H9 (cell line): ENCODE data around the gene PDCD1. TPM values are rescaled to one million over a fixed set of nuclear protein-coding genes. Genes with fewer than 3 reads are reported as not detected.

Source experiments
- DNase-seq: peaks from one replicate; pipeline ENCODE4 v3.0.0-alpha.2; 2017
- H2AFZ ChIP-seq: one replicate; pipeline ENCODE4 v1.6.1; 2013; ENCODE audit warnings: mild to moderate bottlenecking, low read length, control low read depth, moderate library complexity
- H2AK5ac ChIP-seq: 2 replicates; pipeline ENCODE4 v1.6.1; 2013; ENCODE audit warnings: low read length, control low read depth, mixed read lengths; ENCODE audit not compliant: insufficient read length
- H2BK120ac ChIP-seq: one replicate; pipeline ENCODE4 v1.6.1; 2013; ENCODE audit warnings: low read depth, mild to moderate bottlenecking, low read length, control low read depth, inconsistent platforms; ENCODE audit not compliant: poor library complexity, severe bottlenecking
- H2BK12ac ChIP-seq: 2 replicates; pipeline ENCODE4 v1.6.1; 2013; ENCODE audit warnings: low read length, control low read depth, mixed read lengths, low read depth; ENCODE audit not compliant: insufficient read length
- H2BK15ac ChIP-seq: 2 replicates; pipeline ENCODE4 v1.6.1; 2013; ENCODE audit warnings: low read depth, low read length, control low read depth
- H2BK20ac ChIP-seq: one replicate; pipeline ENCODE4 v1.6.1; 2013; ENCODE audit warnings: low read depth, mild to moderate bottlenecking, low read length, control low read depth, inconsistent platforms; ENCODE audit not compliant: poor library complexity, severe bottlenecking
- H2BK5ac ChIP-seq: 2 replicates; pipeline ENCODE4 v1.6.1; 2013; ENCODE audit warnings: low read length, control low read depth, mixed read lengths; ENCODE audit not compliant: insufficient read length
- H3K14ac ChIP-seq: 2 replicates; pipeline ENCODE4 v1.6.1; 2013; ENCODE audit warnings: low read length, control low read depth; ENCODE audit not compliant: insufficient read depth
- H3K18ac ChIP-seq: 2 replicates; pipeline ENCODE4 v1.6.1; 2013; ENCODE audit warnings: low read depth, mild to moderate bottlenecking, mixed read lengths, low read length, control low read depth; ENCODE audit not compliant: insufficient read length
- H3K23ac ChIP-seq: 2 replicates; pipeline ENCODE4 v1.6.1; 2013; ENCODE audit warnings: low read length, control low read depth, mixed read lengths, low read depth; ENCODE audit not compliant: insufficient read length
- H3K23me2 ChIP-seq: 2 replicates; pipeline ENCODE4 v1.6.1; 2013; ENCODE audit warnings: low read depth, mild to moderate bottlenecking, mixed read lengths, low read length, control low read depth; ENCODE audit not compliant: insufficient read length, poor library complexity, severe bottlenecking
- H3K27ac ChIP-seq: 2 replicates; pipeline ENCODE4 v1.5.1; 2013; ENCODE audit warnings: low read length, control low read depth, mixed read lengths, low read depth; ENCODE audit not compliant: insufficient read length
- H3K27me3 ChIP-seq: 2 replicates; pipeline ENCODE4 v1.6.1; 2013; ENCODE audit warnings: low read length, control low read depth, inconsistent platforms; ENCODE audit not compliant: insufficient read depth
- H3K4ac ChIP-seq: 2 replicates; pipeline ENCODE4 v1.6.1; 2013; ENCODE audit warnings: low read depth, mild to moderate bottlenecking, control low read depth, inconsistent platforms, low read length, moderate library complexity
- H3K4me1 ChIP-seq: 2 replicates; pipeline ENCODE4 v1.6.1; 2013; ENCODE audit warnings: low read length, control low read depth, inconsistent platforms; ENCODE audit not compliant: insufficient read depth
- H3K4me2 ChIP-seq: 2 replicates; pipeline ENCODE4 v1.6.1; 2013; ENCODE audit warnings: low read length, control low read depth, mixed read lengths; ENCODE audit not compliant: insufficient read length, insufficient read depth
- H3K56ac ChIP-seq: 2 replicates; pipeline ENCODE4 v1.6.1; 2013; ENCODE audit warnings: low read depth, mild to moderate bottlenecking, mixed read lengths, low read length, control low read depth; ENCODE audit not compliant: insufficient read length
- H3K79me1 ChIP-seq: 2 replicates; pipeline ENCODE4 v1.6.1; 2013; ENCODE audit warnings: low read depth, mild to moderate bottlenecking, moderate library complexity, low read length, control low read depth, inconsistent platforms; ENCODE audit not compliant: insufficient read depth, poor library complexity, severe bottlenecking
- H3K79me2 ChIP-seq: 2 replicates; pipeline ENCODE4 v1.6.1; 2013; ENCODE audit warnings: low read length, control low read depth, inconsistent platforms; ENCODE audit not compliant: insufficient read depth
- H3K9ac ChIP-seq: 2 replicates; pipeline ENCODE4 v1.6.1; 2013; ENCODE audit warnings: low read length, control low read depth, mixed read lengths; ENCODE audit not compliant: insufficient read length; ENCODE audit errors: extremely low read depth
- H3K9me3 ChIP-seq: one replicate; pipeline ENCODE4 v1.6.1; 2013; ENCODE audit warnings: low read depth, low read length, inconsistent platforms; ENCODE audit not compliant: control insufficient read depth
- H3T11ph ChIP-seq: one replicate; pipeline ENCODE4 v1.6.1; 2013; ENCODE audit warnings: mild to moderate bottlenecking, low read length, control low read depth, inconsistent platforms
- H4K20me1 ChIP-seq: one replicate; pipeline ENCODE4 v1.6.1; 2013; ENCODE audit not compliant: control insufficient read depth, insufficient read length, insufficient read depth
- H4K5ac ChIP-seq: 2 replicates; pipeline ENCODE4 v1.6.1; 2013; ENCODE audit warnings: low read depth, mild to moderate bottlenecking, mixed read lengths, low read length, control low read depth; ENCODE audit not compliant: insufficient read length
- H4K8ac ChIP-seq: replicated peaks from 2 replicates; pipeline ENCODE4 v1.6.1; 2013; ENCODE audit warnings: low read length, control low read depth, mixed read lengths, low read depth; ENCODE audit not compliant: insufficient read length
- H4K91ac ChIP-seq: 2 replicates; pipeline ENCODE4 v1.6.1; 2013; ENCODE audit warnings: low read depth, mild to moderate bottlenecking, moderate library complexity, mixed read lengths, low read length, control low read depth; ENCODE audit not compliant: insufficient read length
- H3K27ac Mint-ChIP-seq, 3 experiments: 2 replicates in 2 of 3; 3 replicates in 1 of 3; pipeline ENCODE4 v1.8.0; 2020 to 2021; ENCODE audit warnings: mixed read lengths in 3 of 3, mild to moderate bottlenecking in 1 of 3, moderate library complexity in 1 of 3
- H3K27me3 Mint-ChIP-seq: 2 replicates; pipeline ENCODE4 v1.8.0; 2021; ENCODE audit warnings: low read depth, mild to moderate bottlenecking, moderate library complexity, mixed read lengths
- H3K36me3 Mint-ChIP-seq, 3 experiments: 2 replicates in 2 of 3; 3 replicates in 1 of 3; pipeline ENCODE4 v1.8.0; 2020 to 2021; ENCODE audit warnings: low read depth in 3 of 3, mixed read lengths in 3 of 3; ENCODE audit not compliant: insufficient read depth in 1 of 3
- H3K4me1 Mint-ChIP-seq, 2 experiments: 2 replicates each; pipeline ENCODE4 v1.8.0; 2020; ENCODE audit warnings: mixed read lengths in 2 of 2
- H3K4me3 Mint-ChIP-seq, 2 experiments: 2 replicates in 1 of 2; 3 replicates in 1 of 2; pipeline ENCODE4 v1.8.0; 2020 to 2021; ENCODE audit warnings: mild to moderate bottlenecking in 2 of 2, mixed read lengths in 2 of 2, moderate library complexity in 1 of 2
- H3K9me3 Mint-ChIP-seq, 2 experiments: 2 replicates in 1 of 2; 3 replicates in 1 of 2; pipeline ENCODE4 v1.8.0; 2020; ENCODE audit warnings: mild to moderate bottlenecking in 2 of 2, mixed read lengths in 2 of 2, moderate library complexity in 1 of 2
- CTCF ChIP-seq: fragments of 200-600 bp; sonication (generic); conservative IDR thresholded peaks from 3 replicates; pipeline ENCODE4 v1.8.0; 2021; ENCODE audit warnings: antibody characterized with exemption, mild to moderate bottlenecking
- WGBS: extraction: QIAGEN DNeasy Blood & Tissue Kit; methylation state at CpG from one replicate; pipeline ENCODE4 v1.1.7; 2013; ENCODE audit warnings: missing lambda C conversion rate, low lambda C conversion rate, mixed read lengths; ENCODE audit not compliant: insufficient read length; ENCODE audit errors: extremely low coverage; 5-methylcytosine and 5-hydroxymethylcytosine counted together
- total RNA-seq: library from RNA; stranded (reverse); gene quantifications from 2 replicates; pipeline ENCODE4 v1.2.1, GENCODE V29; 2021

The PDCD1 gene
- total RNA-seq, 1 experiment from 2014 or later: 1.6 TPM

- Mint-ChIP-seq H3K4me3 (no peak overlapping the region), H3K36me3 (no peaks in the 10 kb centered on the region), H3K27me3 (peaks cover 19% of the 10 kb centered on the region), H3K27ac (no peak overlapping the region), H3K4me1 (peaks cover 2 to 26% of the 10 kb centered on the region in 2 experiments; a peak in 3 of 4 replicates), H3K9me3 (no peaks in the 10 kb centered on the region)
- peaks cover 9% of the 10 kb centered on the region; the same call in 1 of the 2 replicates for H3K27me3 ChIP-seq
- no peak overlapping the region for H3K4ac ChIP-seq
- H3K56ac ChIP-seq: no peak overlapping the region
- H3K79me2 ChIP-seq: no peaks in the 10 kb centered on the region
- no peak overlapping the region for H3K27ac ChIP-seq
- H3K18ac ChIP-seq: no peak overlapping the region
- H2BK20ac ChIP-seq: no peak overlapping the region
- no peak overlapping the region for H3K14ac ChIP-seq
- H3K9ac ChIP-seq: no peak overlapping the region
- H4K91ac ChIP-seq: no peak overlapping the region
- no peak for TF ChIP-seq CTCF
- H3K4me2 ChIP-seq: no peak overlapping the region
- H4K8ac ChIP-seq: no peak overlapping the region
- no peaks in the 10 kb centered on the region for H3K23me2 ChIP-seq
- no peak overlapping the region for H3T11ph ChIP-seq
- H2BK120ac ChIP-seq: no peak overlapping the region
- WGBS: no CpG with 5 or more reads among the region's 32 CpGs
- no peak overlapping the region for H2AFZ ChIP-seq
- H3K23ac ChIP-seq: no peak overlapping the region
- H2BK12ac ChIP-seq: no peak overlapping the region
- H3K9me3 ChIP-seq: no peaks in the 10 kb centered on the region
- no peak overlapping the region for H2AK5ac ChIP-seq
- H3K79me1 ChIP-seq: no peaks in the 10 kb centered on the region
- H4K5ac ChIP-seq: no peak overlapping the region
- peak; percentile 31 for DNase-seq
- peak overlapping the region; percentile 24; the same call in 1 of the 2 replicates for H2BK15ac ChIP-seq
- peaks cover 5% of the 10 kb centered on the region; the same call in 1 of the 2 replicates for H3K4me1 ChIP-seq
- no peak overlapping the region for H2BK5ac ChIP-seq
- no peaks in the 10 kb centered on the region for H4K20me1 ChIP-seq
Observed at GRCh38 chr2:241802421-241803318, 56.0 kb downstream of the PDCD1 start.
